Pancreas (tissue), 10 donors: ENCODE measurements around the gene LANCL2. TPM values are rescaled to one million over a fixed set of nuclear protein-coding genes. Genes with fewer than 3 reads are reported as not detected.
A peak's percentile ranks its signal among the peaks of the same experiment; 100 is the strongest.

Experiments used
- ATAC-seq, 4 donors: fragments of 200-7000 bp; cut with Tn5 transposase; one replicate each; pipeline versions ENCODE4 v1.8.0 to v1.9.1; 2020; ENCODE audit warnings: mild to moderate bottlenecking in 4 of 4, moderate library complexity in 4 of 4
- DNase-seq, 6 donors: peaks; one replicate each; pipeline ENCODE4 v3.0.0-alpha.2; 2020
- FAIRE-seq: peaks from 2 replicates; lab custom pipeline; 2012; peaks lifted over from hg19 to GRCh38; lab: Jason Lieb, UNC
- H3K27ac ChIP-seq, 4 donors: fragments of 200-600 bp; sonication (generic); 1 replicate in 3 of 4; 2 replicates in 1 of 4; pipeline versions ENCODE4 v1.5.0 to v1.8.0; 2020
- H3K27me3 ChIP-seq, 4 donors: fragments of 200-600 bp; one replicate each; pipeline ENCODE4 v1.8.0; 2021
- H3K36me3 ChIP-seq, 3 donors: fragments of 200-600 bp; sonication (generic) in 1 of 3; one replicate each; pipeline versions ENCODE4 v1.5.0 to v1.8.0; 2020 to 2021
- H3K4me1 ChIP-seq, 3 donors: fragments of 200-600 bp; one replicate each; pipeline ENCODE4 v1.8.0; 2021
- H3K4me3 ChIP-seq, 4 donors: fragments of 200-600 bp; sonication (generic) in 2 of 4; one replicate each; pipeline versions ENCODE4 v1.5.0 to v1.8.0; 2020 to 2021
- H3K9me3 ChIP-seq, 4 donors: fragments of 200-600 bp; one replicate each; pipeline ENCODE4 v1.8.0; 2021
- WGBS, 2 donors: extraction: QIAGEN DNeasy Blood & Tissue Kit; methylation state at CpG; one replicate each; pipeline ENCODE4 v1.1.7; 2013; 5-methylcytosine and 5-hydroxymethylcytosine counted together
- intact Hi-C, 3 donors: fragments of 100-400 bp; cut with DNase I; formaldehyde crosslinking; loops; one replicate each; pipeline versions ENCODE4 v1.11.1 to v1.14.2; 2022
- polyA plus RNA-seq, 2 donors: library from polyadenylated mRNA; stranded (reverse); fragments of 200-250 nt; gene quantifications; one replicate each; pipeline ENCODE4 v1.2.3, GENCODE V29; 2013
- total RNA-seq, 6 donors: library from RNA; stranded (reverse); fragmentation: NEBNext Ultra II Directional in 4 of 6; extraction: Animal tissue kit (Norgen Biotek cat#: 25700) in 4 of 6; gene quantifications; one replicate each; pipeline versions ENCODE4 v1.2.1 to v1.2.4, GENCODE V29; 2021 to 2023
- TF ChIP-seq, protein P1 (sequence below), 4 donors: fragments of 200-600 bp; sonication (generic) in 3 of 4; IDR thresholded peaks; one replicate each; pipeline versions ENCODE4 v1.5.0 to v1.8.0; 2021; ENCODE audit warnings: antibody characterized with exemption in 4 of 4
- donor health status: healthy with polysubstance abuse.
- donor health status: DM: no; HTN: no; CAD: no; lungs with moderate emphysema.
- donor health status: DM: no; HTN: no; CAD: no.
- donor health status: control.
- donor health status: control.
- donor health status: Bipolar disorder and iron deficiency.
- donor health status: DM: yes; HTN: yes; CAD: no.
- donor health status: DM: no; HTN: no; CAD: no.
- donor health status: DM: no; HTN: no; CAD: no.
- donor health status: DM: yes; HTN: yes; CAD: no.

LANCL2 gene
- total and polyA plus RNA-seq, 8 donors: 4.6 to 8.5 (median 6.3) TPM

DNA sequence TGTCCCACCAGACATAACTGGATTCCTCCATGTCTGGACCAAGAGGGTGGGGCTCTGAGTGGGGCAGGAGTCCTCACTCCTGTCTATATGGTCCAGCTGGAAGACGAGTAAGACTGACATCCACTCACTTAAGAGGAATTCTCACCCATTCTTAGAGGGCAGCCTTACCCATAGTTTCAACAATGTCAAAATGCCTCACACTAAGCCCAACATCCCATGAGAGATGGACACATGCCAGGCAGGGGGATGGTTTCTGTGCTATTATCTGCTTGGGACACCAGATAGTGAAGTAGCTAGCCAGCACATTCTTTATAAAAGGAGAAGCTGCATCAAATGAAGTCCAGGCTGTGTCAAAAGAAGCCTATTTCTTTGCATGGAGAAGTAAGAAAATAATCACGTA, 4.7 kb upstream of the LANCL2 start:
- no peak overlapping the region for H3K27ac ChIP-seq
- H3K4me1 ChIP-seq: peaks cover 0 to 6% (median 0%) of the 10 kb centered on the region in 3 donors
- DNase-seq (no peak), FAIRE-seq (no peak), ATAC-seq (no peak)
- H3K9me3 ChIP-seq: no peaks in the 10 kb centered on the region
- no peak overlapping the region for H3K4me3 ChIP-seq
- no peaks in the 10 kb centered on the region for H3K27me3 ChIP-seq
- 47 to 58% methylated on average over 2 of the region's 2 CpGs for WGBS, 2 donors
- no peaks in the 10 kb centered on the region for H3K36me3 ChIP-seq
- intact Hi-C loops: no loop called here
- TF ChIP-seq, protein P1, sequence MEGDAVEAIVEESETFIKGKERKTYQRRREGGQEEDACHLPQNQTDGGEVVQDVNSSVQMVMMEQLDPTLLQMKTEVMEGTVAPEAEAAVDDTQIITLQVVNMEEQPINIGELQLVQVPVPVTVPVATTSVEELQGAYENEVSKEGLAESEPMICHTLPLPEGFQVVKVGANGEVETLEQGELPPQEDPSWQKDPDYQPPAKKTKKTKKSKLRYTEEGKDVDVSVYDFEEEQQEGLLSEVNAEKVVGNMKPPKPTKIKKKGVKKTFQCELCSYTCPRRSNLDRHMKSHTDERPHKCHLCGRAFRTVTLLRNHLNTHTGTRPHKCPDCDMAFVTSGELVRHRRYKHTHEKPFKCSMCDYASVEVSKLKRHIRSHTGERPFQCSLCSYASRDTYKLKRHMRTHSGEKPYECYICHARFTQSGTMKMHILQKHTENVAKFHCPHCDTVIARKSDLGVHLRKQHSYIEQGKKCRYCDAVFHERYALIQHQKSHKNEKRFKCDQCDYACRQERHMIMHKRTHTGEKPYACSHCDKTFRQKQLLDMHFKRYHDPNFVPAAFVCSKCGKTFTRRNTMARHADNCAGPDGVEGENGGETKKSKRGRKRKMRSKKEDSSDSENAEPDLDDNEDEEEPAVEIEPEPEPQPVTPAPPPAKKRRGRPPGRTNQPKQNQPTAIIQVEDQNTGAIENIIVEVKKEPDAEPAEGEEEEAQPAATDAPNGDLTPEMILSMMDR (IDR thresholded peaks at IDR 0.05): no peak

DNA sequence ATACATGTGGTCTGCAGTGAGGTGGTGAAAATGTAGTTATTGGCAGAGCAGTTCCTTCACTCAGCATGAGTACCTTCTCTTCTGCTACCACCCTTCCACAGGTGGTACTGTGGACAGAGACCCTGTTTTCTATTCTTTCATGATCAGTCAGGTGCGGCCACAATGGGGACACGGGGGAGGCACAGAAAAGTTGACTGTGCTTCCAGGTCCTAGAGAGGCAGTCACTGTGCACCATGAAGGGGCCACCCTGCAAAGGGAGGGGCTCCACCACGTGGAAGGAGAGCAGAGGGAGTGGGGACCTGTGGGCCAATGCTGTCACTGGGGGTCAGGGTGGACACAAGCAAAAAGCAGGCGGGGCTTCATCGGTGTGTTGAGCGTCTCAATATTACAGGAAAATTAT, 3.6 kb upstream of the LANCL2 start:
- DNase-seq (no peak), FAIRE-seq (no peak), ATAC-seq (no peak)
- TF ChIP-seq, protein P1 (IDR thresholded peaks at IDR 0.05): no peak
- no peaks in the 10 kb centered on the region for H3K9me3 ChIP-seq
- H3K27me3 ChIP-seq: no peaks in the 10 kb centered on the region
- H3K36me3 ChIP-seq: no peaks in the 10 kb centered on the region
- peaks cover 0 to 6% (median 0%) of the 10 kb centered on the region in 3 donors for H3K4me1 ChIP-seq
- H3K27ac ChIP-seq: no peak overlapping the region
- no peak overlapping the region for H3K4me3 ChIP-seq
- intact Hi-C loops: no loop called here
- WGBS, 2 donors: 59 to 69% methylated on average over 6 of the region's 6 CpGs

DNA sequence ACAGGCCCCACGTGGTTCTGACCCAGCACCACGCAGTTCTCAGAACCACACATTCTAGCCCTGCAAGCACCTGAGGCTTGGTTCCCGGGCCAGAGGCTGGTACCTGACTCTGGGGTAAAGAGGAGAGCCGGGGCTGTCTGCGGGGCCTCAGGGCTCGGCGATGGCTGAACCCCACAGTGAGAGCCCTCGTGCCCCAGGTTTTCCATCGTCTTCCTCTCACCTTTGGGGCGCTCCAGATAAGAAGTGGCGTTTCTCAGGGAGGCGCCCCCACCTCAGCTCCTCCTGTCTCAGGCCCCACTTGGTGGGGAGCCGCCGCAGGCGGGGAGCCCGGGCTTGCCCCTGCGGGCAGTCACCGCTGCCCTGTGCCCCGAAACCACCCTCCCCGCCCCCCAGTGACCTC, 2.2 kb upstream of the LANCL2 start:
- H3K4me1 ChIP-seq: peaks cover 0 to 12% (median 6%) of the 10 kb centered on the region in 3 donors
- FAIRE-seq: no peak

DNA sequence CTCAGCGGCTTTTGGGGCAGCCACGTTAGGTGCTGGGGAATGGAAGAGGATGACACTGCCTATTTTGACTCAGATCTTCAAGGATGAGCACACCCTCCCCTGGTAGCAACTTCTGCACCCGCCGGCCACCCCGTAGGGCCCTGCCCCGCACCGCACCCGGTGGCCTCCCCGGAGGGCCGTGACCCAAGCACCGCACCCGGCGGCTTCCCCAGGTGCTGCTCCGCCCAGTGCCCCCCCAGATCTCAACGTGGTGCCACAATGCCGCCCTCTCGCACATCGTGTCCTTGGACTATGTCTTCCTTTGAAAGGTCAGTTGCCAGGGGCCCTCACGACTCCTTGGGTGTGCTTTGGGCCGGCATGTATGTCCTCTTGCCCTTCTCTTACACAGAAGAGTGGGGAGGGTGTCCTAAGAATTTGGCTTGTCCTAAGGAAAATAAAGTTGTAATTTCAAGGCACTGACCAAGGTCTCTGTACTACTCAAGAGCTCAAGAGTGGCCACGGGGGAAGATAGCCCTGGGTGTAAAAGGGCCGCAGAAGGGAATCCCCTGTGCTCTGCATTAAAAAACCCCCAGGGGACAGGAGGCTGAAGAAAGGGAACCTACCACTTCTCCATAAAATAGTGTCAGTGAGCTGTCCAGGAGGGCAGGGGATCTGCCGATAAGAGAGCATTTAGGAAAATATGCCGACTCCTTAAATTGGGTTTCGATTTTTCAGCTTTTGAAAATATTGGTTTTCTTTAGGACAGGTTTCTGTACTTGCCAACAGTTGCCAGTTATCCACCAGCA, 1.6 kb upstream of the LANCL2 start:
- WGBS, 2 donors: 81 to 88% methylated on average over 25 of the region's 25 CpGs
- Histone ChIP-seq H3K9me3 (no peaks in the 10 kb centered on the region), H3K27ac (no peak overlapping the region), H3K4me3 (no peak overlapping the region), H3K36me3 (no peaks in the 10 kb centered on the region), H3K27me3 (no peaks in the 10 kb centered on the region), H3K4me1 (peaks cover 0 to 12% (median 6%) of the 10 kb centered on the region in 3 donors)
- ATAC-seq (no peak), DNase-seq (peak in 3 of 6 donors; percentile 24 to 72 (median 54)), FAIRE-seq (no peak)
- TF ChIP-seq, protein P1 (IDR thresholded peaks at IDR 0.05): no peak
- intact Hi-C loops: no loop called here

More for the DNA sequence above, 2.2 kb upstream of the LANCL2 start:
- TF ChIP-seq, protein P1 (IDR thresholded peaks at IDR 0.05): no peak
- Histone ChIP-seq H3K9me3 (no peaks in the 10 kb centered on the region), H3K27me3 (no peaks in the 10 kb centered on the region), H3K36me3 (no peaks in the 10 kb centered on the region), H3K27ac (no peak overlapping the region), H3K4me3 (no peak overlapping the region)
- WGBS, 2 donors: 81 to 91% methylated on average over 19 to 20 of the region's 20 CpGs
- ATAC-seq (no peak), DNase-seq (peak in 2 of 6 donors; percentile 18 to 61)
- intact Hi-C loops: no loop called here
